HepG2 (cell line): ENCODE measurements around the gene EPS8. TPM values are rescaled to one million over a fixed set of nuclear protein-coding genes. Genes with fewer than 3 reads are reported as not detected.

Experiments used
- ATAC-seq: fragments of 200-7000 bp; cut with Tn5 transposase; 3 replicates; pipeline ENCODE4 v1.9.1; 2020; ENCODE audit warnings: mild to moderate bottlenecking, moderate library complexity
- BruUV-seq: library from RNA; stranded (reverse); fragments of 400-500 nt; replicated peaks from 2 replicates; lab custom pipeline; 2021; lab: Mats Ljungman, UMichigan
- CTCF ChIA-PET: fragments of 300-600 bp; formaldehyde crosslinking; extraction: SDS; loops from one replicate; lab custom pipeline; 2021; ENCODE audit warnings: low total read pairs, inconsistent platforms, low intra/inter-chr PET ratio; lab: Yijun Ruan, JAX
- POLR2A ChIA-PET: fragments of 350-600 bp; sonication (Branson Sonifier 250); formaldehyde crosslinking; loops from one replicate; lab custom pipeline; 2020; ENCODE audit warnings: antibody characterized with exemption, inconsistent platforms; lab: Yijun Ruan, JAX
- DNase-seq: peaks from one replicate; pipeline ENCODE4 v3.0.0-alpha.2; 2015; ENCODE audit warnings: low spot score
- FAIRE-seq: peaks from 3 replicates; lab custom pipeline; 2011; peaks lifted over from hg19 to GRCh38; lab: Jason Lieb, UNC
- H2AFZ ChIP-seq: one replicate; pipeline ENCODE4 v1.6.1; 2011; ENCODE audit warnings: low read length, inconsistent platforms
- H3K27ac ChIP-seq: fragments of 300-600 bp; 3 replicates; pipeline ENCODE4 v1.8.0; 2011; ENCODE audit warnings: mixed run types, mild to moderate bottlenecking, mixed read lengths, low read length, inconsistent platforms; ENCODE audit not compliant: insufficient read depth; ENCODE audit errors: extremely low read length
- H3K27me3 ChIP-seq, 2 experiments: fragments of 200-600 bp in 1 of 2; 2 replicates in 1 of 2; 3 replicates in 1 of 2; pipeline versions ENCODE4 v1.6.0 to v1.8.0; 2011; ENCODE audit warnings: low read length in 2 of 2, mild to moderate bottlenecking in 2 of 2, moderate library complexity in 2 of 2, inconsistent platforms in 1 of 2; ENCODE audit not compliant: insufficient read depth in 2 of 2, control insufficient read depth in 1 of 2
- H3K36me3 ChIP-seq, 2 experiments: fragments of 200-600 bp in 1 of 2; replicated peaks in 1 of 2; 2 replicates in 1 of 2; 3 replicates in 1 of 2; pipeline versions ENCODE4 v1.5.1 to v1.8.0; 2011; ENCODE audit warnings: low read length in 2 of 2, inconsistent platforms in 1 of 2; ENCODE audit not compliant: insufficient read depth in 2 of 2, control insufficient read depth in 1 of 2
- H3K4me1 ChIP-seq: 2 replicates; pipeline ENCODE4 v1.5.1; 2012; ENCODE audit warnings: low read length, inconsistent platforms; ENCODE audit not compliant: insufficient read depth
- H3K4me2 ChIP-seq: 2 replicates; pipeline ENCODE4 v1.6.0; 2011; ENCODE audit warnings: low read depth, low read length, inconsistent platforms
- H3K4me3 ChIP-seq, 3 experiments: fragments of 200-600 bp in 1 of 3; sonication (generic), shearing (Covaris generic) in 1 of 3; replicated peaks in 1 of 3; 2 replicates each; pipeline ENCODE4 v1.5.1; 2011 to 2016; ENCODE audit warnings: low read length in 3 of 3, inconsistent platforms in 2 of 3, low read depth in 2 of 3, mild to moderate bottlenecking in 2 of 3, control low read depth in 1 of 3, mixed read lengths in 1 of 3; ENCODE audit not compliant: insufficient read depth in 1 of 3
- H3K79me2 ChIP-seq: one replicate; pipeline ENCODE4 v1.6.1; 2011; ENCODE audit warnings: low read length, inconsistent platforms; ENCODE audit not compliant: insufficient read depth
- H3K9ac ChIP-seq: 2 replicates; pipeline ENCODE4 v1.6.0; 2011; ENCODE audit warnings: mild to moderate bottlenecking, low read depth, low read length, inconsistent platforms; ENCODE audit not compliant: insufficient read depth
- H3K9me3 ChIP-seq: 2 replicates; pipeline ENCODE4 v1.5.1; 2012; ENCODE audit warnings: mild to moderate bottlenecking, low read length
- H4K20me1 ChIP-seq: 2 replicates; pipeline ENCODE4 v1.6.0; 2011; ENCODE audit warnings: inconsistent platforms, mild to moderate bottlenecking, low read length, moderate library complexity; ENCODE audit not compliant: insufficient read depth
- HOXA3 ChIP-seq: sonication (generic); formaldehyde crosslinking; IDR thresholded peaks from 2 replicates; pipeline ENCODE4 v1.5.0; 2020; ENCODE audit warnings: missing genetic modification reagents
- KAT8 ChIP-seq: IDR thresholded peaks from 2 replicates; pipeline ENCODE4 v1.6.1; 2016; ENCODE audit warnings: missing genetic modification reagents, missing compliant biosample characterization
- KLF13 ChIP-seq: sonication (generic); formaldehyde crosslinking; IDR thresholded peaks from 2 replicates; pipeline ENCODE4 v1.4.0; 2020; ENCODE audit warnings: mild to moderate bottlenecking, missing genetic modification reagents
- PBX3 ChIP-seq: sonication (generic); formaldehyde crosslinking; IDR thresholded peaks from 2 replicates; pipeline ENCODE4 v1.8.1; 2023; ENCODE audit warnings: missing genetic modification reagents, inconsistent platforms, borderline replicate concordance
- PRMT3 ChIP-seq: sonication (generic); formaldehyde crosslinking; IDR thresholded peaks from 2 replicates; pipeline ENCODE4 v1.8.1; 2022; ENCODE audit warnings: low read depth, mild to moderate bottlenecking, moderate library complexity, missing genetic modification reagents, borderline replicate concordance
- RBM22 ChIP-seq: fragments of 200-400 bp; formaldehyde crosslinking; optimal IDR thresholded peaks from 2 replicates; pipeline ENCODE3; 2017; ENCODE audit warnings: mild to moderate bottlenecking, low read length, moderate library complexity
- ZC3H13 ChIP-seq: sonication (generic); formaldehyde crosslinking; IDR thresholded peaks from 2 replicates; pipeline ENCODE4 v1.8.1; 2023; ENCODE audit warnings: mild to moderate bottlenecking, missing genetic modification reagents, moderate library complexity
- ZNF101 ChIP-seq: sonication (generic); formaldehyde crosslinking; IDR thresholded peaks from 2 replicates; pipeline ENCODE4 v1.4.0; 2020; ENCODE audit warnings: mild to moderate bottlenecking, low read depth, missing genetic modification reagents, borderline replicate concordance
- ZNF280B ChIP-seq: sonication (generic); formaldehyde crosslinking; IDR thresholded peaks from 2 replicates; pipeline ENCODE4 v1.5.0; 2020; ENCODE audit warnings: missing genetic modification reagents, mild to moderate bottlenecking, borderline replicate concordance
- ZNF883 ChIP-seq: sonication (generic); formaldehyde crosslinking; IDR thresholded peaks from 2 replicates; pipeline ENCODE4 v1.5.1; 2020; ENCODE audit warnings: mild to moderate bottlenecking, missing genetic modification reagents; ENCODE audit errors: not compliant biosample characterization
- WGBS: methylation state at CpG from one replicate; pipeline ENCODE4 v1.1.6; 2017; ENCODE audit warnings: low lambda C conversion rate; 5-methylcytosine and 5-hydroxymethylcytosine counted together
- in situ Hi-C: cut with HindIII; loops from 2 replicates; pipeline ENCODE4 v1.10.0; 2017; ENCODE audit warnings: low pct_unique_long_range_greater_than_20kb; ENCODE audit not compliant: extremely low pct_ligation_motif_present
- intact Hi-C: fragments of 100-400 bp; cut with micrococcal nuclease; formaldehyde crosslinking; loops from one replicate; pipeline ENCODE4 v1.10.0; 2022; ENCODE audit not compliant: unreplicated experiment
- polyA plus RNA-seq, 8 experiments: library from polyadenylated mRNA; depleted of rRNA in 3 of 8; stranded (reverse) in 7 of 8; unstranded in 1 of 8; fragments of >200 nt; fragmentation: Illumina TruSeq in 4 of 8; extraction: Trizol in 4 of 8; gene quantifications; 2 replicates each; pipeline versions ENCODE4 v1.2.1 to v1.2.3, GENCODE V29; 2011 to 2016; ENCODE audit warnings: low read depth in 4 of 8, missing spikeins in 1 of 8, mixed read lengths in 1 of 8; ENCODE audit not compliant: insufficient read depth in 1 of 8
- total RNA-seq, 5 experiments: library from RNA; depleted of rRNA; stranded (reverse); fragments of >200 nt; fragmentation: Illumina TruSeq; extraction: Trizol; gene quantifications; 2 replicates each; pipeline ENCODE4 v1.2.3, GENCODE V29; 2016; ENCODE audit warnings: low read depth in 1 of 5

Gene EPS8
- total and polyA plus RNA-seq, 2 of the 13 experiments (the other 11 are each of a cell fraction or from before 2014, with no cell fraction given) = 37.1 to 43.4 TPM

- no peak for TF ChIP-seq ZNF101 (CRISPR knock-in tag)
- no peak for TF ChIP-seq PBX3 (CRISPR knock-in tag)
- TF ChIP-seq ZNF280B (CRISPR knock-in tag) = no peak
- TF ChIP-seq RBM22 = no peak
- no peak for TF ChIP-seq ZC3H13 (CRISPR knock-in tag)
- no peak for TF ChIP-seq ZNF883
- TF ChIP-seq KAT8 (CRISPR knock-in tag) = no peak
- TF ChIP-seq PRMT3 (CRISPR knock-in tag) = no peak
- no peak for TF ChIP-seq HOXA3
- no peak for TF ChIP-seq KLF13 (CRISPR knock-in tag)
- no peaks in the 10 kb centered on the region for H4K20me1 ChIP-seq
- H3K27me3 ChIP-seq = no peaks in the 10 kb centered on the region
- no peak overlapping the region for H2AFZ ChIP-seq
- no peak overlapping the region for H3K27ac ChIP-seq
- in situ Hi-C loops = no loop called here
- no peaks in the 10 kb centered on the region for H3K9me3 ChIP-seq
- intact Hi-C loops = no loop called here
- H3K4me1 ChIP-seq = peaks cover 34% of the 10 kb centered on the region
- ATAC-seq (no peak), FAIRE-seq (no peak), DNase-seq (no peak)
- POLR2A ChIA-PET = no interaction called here
- no peak overlapping the region for H3K4me3 ChIP-seq
- H3K4me2 ChIP-seq = no peak overlapping the region
- no TSS peak for BruUV-seq
- H3K9ac ChIP-seq = no peak overlapping the region
- peaks cover 42% of the 10 kb centered on the region for H3K79me2 ChIP-seq
- 97% methylated on average over 2 of the region's 2 CpGs for WGBS
- CTCF ChIA-PET = no interaction called here
- no peaks in the 10 kb centered on the region for H3K36me3 ChIP-seq
Observed at GRCh38 chr12:15697201-15697600, 92.0 kb downstream of the EPS8 start.
